ENCODE results near the gene CCL16.

- TF ChIP-seq, protein P1, sequence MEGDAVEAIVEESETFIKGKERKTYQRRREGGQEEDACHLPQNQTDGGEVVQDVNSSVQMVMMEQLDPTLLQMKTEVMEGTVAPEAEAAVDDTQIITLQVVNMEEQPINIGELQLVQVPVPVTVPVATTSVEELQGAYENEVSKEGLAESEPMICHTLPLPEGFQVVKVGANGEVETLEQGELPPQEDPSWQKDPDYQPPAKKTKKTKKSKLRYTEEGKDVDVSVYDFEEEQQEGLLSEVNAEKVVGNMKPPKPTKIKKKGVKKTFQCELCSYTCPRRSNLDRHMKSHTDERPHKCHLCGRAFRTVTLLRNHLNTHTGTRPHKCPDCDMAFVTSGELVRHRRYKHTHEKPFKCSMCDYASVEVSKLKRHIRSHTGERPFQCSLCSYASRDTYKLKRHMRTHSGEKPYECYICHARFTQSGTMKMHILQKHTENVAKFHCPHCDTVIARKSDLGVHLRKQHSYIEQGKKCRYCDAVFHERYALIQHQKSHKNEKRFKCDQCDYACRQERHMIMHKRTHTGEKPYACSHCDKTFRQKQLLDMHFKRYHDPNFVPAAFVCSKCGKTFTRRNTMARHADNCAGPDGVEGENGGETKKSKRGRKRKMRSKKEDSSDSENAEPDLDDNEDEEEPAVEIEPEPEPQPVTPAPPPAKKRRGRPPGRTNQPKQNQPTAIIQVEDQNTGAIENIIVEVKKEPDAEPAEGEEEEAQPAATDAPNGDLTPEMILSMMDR (IDR thresholded peaks at IDR 0.05): no peak
- no peak for TF ChIP-seq POLR2AphosphoS5 (IDR thresholded peaks at IDR 0.05)
These were observed 35.3 kb upstream of the CCL16 start for GRCh38 chr17:36016555-36016954.

Measured in sigmoid colon (tissue), 4 donors.